Activated naive CD4-positive, alpha-beta T cell treated with anti-CD3 and anti-CD28 coated beads, Interleukin-2, amount 10 ng/mL, durations not matched to agents 7 days and 5 days (primary cell): ENCODE data around the gene HS3ST6.
A peak's percentile ranks its signal among the peaks of the same experiment; 100 is the strongest.
"Not testable (repeated sequence)": the region's sequence is repeated elsewhere in the genome, so short reads cannot be mapped to it uniquely, and the experiment has no call there.

Experiments
- CTCF ChIA-PET: fragments of 350-600 bp; sonication (Branson Sonifier 250); formaldehyde crosslinking; loops from one replicate; lab custom pipeline; 2021; ENCODE audit warnings: antibody characterized with exemption; lab: Charles Lee
- DNase-seq: peaks from one replicate; pipeline ENCODE4 v3.0.0-alpha.2; 2020
- H3K27ac Mint-ChIP-seq: one replicate; pipeline ENCODE4 v1.8.0; 2021; ENCODE audit warnings: mild to moderate bottlenecking, moderate library complexity, mixed read lengths
- H3K27me3 Mint-ChIP-seq: one replicate; pipeline ENCODE4 v1.8.0; 2021; ENCODE audit warnings: mild to moderate bottlenecking, mixed read lengths
- H3K36me3 Mint-ChIP-seq: one replicate; pipeline ENCODE4 v1.8.0; 2021; ENCODE audit warnings: mixed read lengths
- H3K4me1 Mint-ChIP-seq: one replicate; pipeline ENCODE4 v1.8.0; 2021; ENCODE audit warnings: mixed read lengths
- H3K4me3 Mint-ChIP-seq: one replicate; pipeline ENCODE4 v1.8.0; 2021; ENCODE audit warnings: mild to moderate bottlenecking, moderate library complexity, mixed read lengths
- H3K9me3 Mint-ChIP-seq: one replicate; pipeline ENCODE4 v1.8.0; 2021; ENCODE audit warnings: mixed read lengths

The HS3ST6 gene

DNA sequence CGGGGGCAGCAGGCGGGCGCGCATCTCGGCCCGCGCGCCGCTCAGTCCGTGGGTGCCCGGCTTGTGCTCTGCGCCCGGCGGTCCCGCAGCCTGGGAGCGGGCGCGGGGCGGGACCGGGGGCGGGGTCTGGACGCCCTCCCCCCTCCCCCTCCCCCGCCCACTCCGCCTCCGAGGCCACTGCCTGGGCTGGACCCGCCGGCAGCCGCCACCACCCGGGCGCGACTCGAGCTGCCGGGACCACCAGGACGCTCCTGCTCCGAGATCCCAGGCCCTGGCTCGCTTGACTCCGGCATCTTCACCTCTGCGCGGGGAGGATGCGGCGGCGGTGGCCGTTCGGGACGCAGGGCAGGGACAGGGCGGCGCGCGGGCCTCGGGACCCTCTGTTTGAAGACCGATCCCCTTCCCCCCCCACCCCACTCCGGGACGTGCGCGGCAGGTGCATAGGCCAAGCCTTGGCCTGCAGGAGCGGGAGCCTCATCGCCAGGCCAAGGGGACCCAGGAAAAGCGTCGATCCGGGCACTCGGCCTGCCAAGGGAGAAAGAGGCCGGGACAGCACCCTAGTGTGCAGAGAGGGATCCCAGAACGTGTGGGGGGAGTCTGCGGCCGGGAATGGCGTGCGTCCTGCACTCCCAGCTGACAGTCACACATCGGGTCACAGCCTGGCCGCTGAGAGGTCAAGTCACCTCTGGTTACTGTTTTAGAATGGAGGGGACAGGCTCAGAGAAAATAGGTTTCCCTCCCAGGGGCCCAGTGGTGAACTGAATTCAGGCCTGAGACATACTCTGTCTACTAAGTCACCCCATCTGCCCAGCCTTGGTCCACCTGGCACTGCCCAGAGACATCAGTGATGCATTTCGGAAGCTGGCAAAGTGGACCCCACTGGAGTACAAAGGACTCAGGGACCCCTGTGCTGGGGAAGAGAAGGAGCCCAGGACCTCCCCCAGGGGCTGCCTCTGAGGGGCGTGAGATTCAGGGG is at the start of gene HS3ST6:
HS3ST6 (minus strand) TSS at position 65 of the 976 bp plus-strand sequence. CDS start 92 bp downstream, outside the sequence.
- CTCF ChIA-PET = no interaction called here
- no peaks in the 10 kb centered on the region for H3K36me3 Mint-ChIP-seq
- no peaks in the 10 kb centered on the region for H3K9me3 Mint-ChIP-seq
- DNase-seq = no peak
- peaks cover 96% of the 10 kb centered on the region for H3K27me3 Mint-ChIP-seq
- H3K27ac Mint-ChIP-seq = no peak within 1 kb of the TSS
- H3K4me3 Mint-ChIP-seq = no peak within 1 kb of the TSS
- H3K4me1 Mint-ChIP-seq = no peaks in the 10 kb centered on the region

GRCh38 chr16:1966460-1966859 is 48.2 kb upstream of the HS3ST6 start, which contains the start of gene RNF151:
TSS of gene RNF151 (plus strand) at chr16:1966856. CDS start at chr16:1966882, 26 bp downstream.
- no peak for DNase-seq
- CTCF ChIA-PET = no interaction called here
- peak within 1 kb of the TSS; percentile 96 for H3K27ac Mint-ChIP-seq

GRCh38 chr16:1965396-1966001 is 47.3 kb upstream of the HS3ST6 start:
- no peak for DNase-seq
- H3K27ac Mint-ChIP-seq = peak overlapping the region; percentile 96
- no peaks in the 10 kb centered on the region for H3K9me3 Mint-ChIP-seq
- CTCF ChIA-PET = interaction anchor here (0.5 to 1.5 kb wide), 2 partner anchors 39 to 1159 kb away, joined by 3 to 4 read pairs; no protein-coding TSS in a partner anchor
- peak overlapping the region; percentile 92 for H3K4me3 Mint-ChIP-seq
- H3K4me1 Mint-ChIP-seq = peaks cover 48% of the 10 kb centered on the region
- no peaks in the 10 kb centered on the region for H3K27me3 Mint-ChIP-seq
- H3K36me3 Mint-ChIP-seq = peaks cover 32% of the 10 kb centered on the region

More at GRCh38 chr16:1966460-1966859, 48.2 kb upstream of the HS3ST6 start, which contains the start of gene RNF151:
- peaks cover 27% of the 10 kb centered on the region for H3K36me3 Mint-ChIP-seq
- H3K4me1 Mint-ChIP-seq = peaks cover 49% of the 10 kb centered on the region
- no peaks in the 10 kb centered on the region for H3K27me3 Mint-ChIP-seq
- H3K4me3 Mint-ChIP-seq = peak within 1 kb of the TSS; percentile 92
- no peaks in the 10 kb centered on the region for H3K9me3 Mint-ChIP-seq

DNA sequence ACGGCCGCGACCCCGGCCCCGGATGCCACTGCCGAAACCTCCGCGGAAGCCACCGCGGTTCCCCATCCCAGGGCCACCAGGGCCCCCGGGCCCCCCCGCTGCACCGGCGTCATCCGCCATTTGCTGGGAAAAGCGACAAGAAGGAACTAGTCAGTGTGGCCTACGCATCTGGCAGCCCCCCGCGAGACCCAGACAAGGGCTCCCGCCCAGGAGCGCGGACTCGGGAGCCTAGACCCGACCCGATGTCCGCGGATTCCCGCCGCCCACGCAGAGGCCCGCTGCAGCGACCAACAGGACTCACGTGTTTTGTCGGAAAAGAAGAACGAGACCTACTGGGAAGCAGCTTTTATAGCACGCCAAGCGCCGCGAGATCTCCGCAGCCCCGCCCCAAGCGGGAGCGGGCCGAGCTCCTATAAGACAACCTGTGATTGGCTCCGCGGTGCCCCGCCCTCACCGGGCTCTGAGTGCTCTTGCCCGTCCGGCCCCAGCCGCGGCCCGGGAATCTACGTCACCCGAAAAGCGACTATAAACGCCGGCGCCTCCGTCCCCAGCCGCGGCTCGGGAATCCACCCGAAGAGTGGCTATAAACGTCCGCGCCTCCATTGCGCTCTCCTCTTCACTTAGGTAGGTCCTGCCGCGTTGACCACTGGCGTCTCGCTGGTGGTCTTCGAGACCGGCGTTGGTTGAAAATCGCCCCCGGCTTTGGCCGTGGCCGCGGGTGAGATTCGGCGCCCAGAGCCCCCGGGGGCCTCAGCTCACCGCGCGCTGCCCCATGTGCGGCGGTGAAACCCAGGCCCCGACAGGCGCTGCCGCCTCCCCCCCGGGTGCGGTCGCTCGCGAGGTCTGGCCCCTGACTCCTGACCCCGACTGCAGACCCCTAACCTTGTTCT is 46.5 kb upstream of the HS3ST6 start, which contains the start of gene RPS2:
RPS2 (minus strand) TSS at position 321 of the 890 bp plus-strand sequence; CDS start at position 120, 201 bp downstream.
- H3K36me3 Mint-ChIP-seq = peaks cover 32% of the 10 kb centered on the region

GRCh38 chr16:1963806-1964505 is 45.7 kb upstream of the HS3ST6 start:
- no peaks in the 10 kb centered on the region for H3K27me3 Mint-ChIP-seq
- H3K9me3 Mint-ChIP-seq = no peaks in the 10 kb centered on the region
- DNase-seq = peak; percentile 53
- CTCF ChIA-PET = interaction anchor here (1.2 to 1.5 kb wide), 2 partner anchors 22 to 40 kb away, joined by 3 to 4 read pairs; no protein-coding TSS in a partner anchor
- peaks cover 52% of the 10 kb centered on the region for H3K4me1 Mint-ChIP-seq
- peak overlapping the region; percentile 92 for H3K4me3 Mint-ChIP-seq
- peaks cover 32% of the 10 kb centered on the region for H3K36me3 Mint-ChIP-seq
- H3K27ac Mint-ChIP-seq = peak overlapping the region; percentile 93

More for the DNA sequence above, 46.5 kb upstream of the HS3ST6 start, which contains the start of gene RPS2:
- peaks cover 49% of the 10 kb centered on the region for H3K4me1 Mint-ChIP-seq
- H3K27me3 Mint-ChIP-seq = no peaks in the 10 kb centered on the region
- DNase-seq = peak; percentile 99
- peak within 1 kb of the TSS; percentile 96 for H3K27ac Mint-ChIP-seq
- H3K9me3 Mint-ChIP-seq = no peaks in the 10 kb centered on the region
- H3K4me3 Mint-ChIP-seq = peak within 1 kb of the TSS; percentile 92
- CTCF ChIA-PET = interaction anchor here (1.2 to 1.5 kb wide), 2 partner anchors 23 to 39 kb away, joined by 3 to 4 read pairs; no protein-coding TSS in a partner anchor

- Mint-ChIP-seq H3K4me1 (peaks cover 51% of the 10 kb centered on the region), H3K4me3 (peak overlapping the region; percentile 92), H3K36me3 (peaks cover 32% of the 10 kb centered on the region), H3K27ac (peak overlapping the region; percentile 94)
- H3K27me3 Mint-ChIP-seq, DNase-seq, CTCF ChIA-PET, H3K9me3 Mint-ChIP-seq: not testable (repeated sequence)
Measured at GRCh38 chr16:1962161-1963153, 44.2 kb upstream of the HS3ST6 start.

GRCh38 chr16:1961651-1962067 is 43.4 kb upstream of the HS3ST6 start:
- Mint-ChIP-seq H3K4me3 (peak overlapping the region; percentile 46), H3K27ac (peak overlapping the region; percentile 94), H3K36me3 (peaks cover 32% of the 10 kb centered on the region), H3K4me1 (peaks cover 50% of the 10 kb centered on the region), H3K27me3 (peaks cover 5% of the 10 kb centered on the region), H3K9me3 (no peaks in the 10 kb centered on the region)
- CTCF ChIA-PET = no interaction called here
- DNase-seq = no peak

- Mint-ChIP-seq H3K4me3 (peak overlapping the region; percentile 95), H3K36me3 (peaks cover 32% of the 10 kb centered on the region), H3K27me3 (peaks cover 11% of the 10 kb centered on the region), H3K27ac (peak overlapping the region; percentile 94), H3K9me3 (no peaks in the 10 kb centered on the region), H3K4me1 (peaks cover 50% of the 10 kb centered on the region)
- DNase-seq = no peak
- CTCF ChIA-PET = interaction anchor here (1.5 kb wide), 1 partner anchor 11 kb away, joined by 3 read pairs; the partner anchor contains the start of gene TBL3
Measured at GRCh38 chr16:1960665-1961630, 42.7 kb upstream of the HS3ST6 start.

DNA sequence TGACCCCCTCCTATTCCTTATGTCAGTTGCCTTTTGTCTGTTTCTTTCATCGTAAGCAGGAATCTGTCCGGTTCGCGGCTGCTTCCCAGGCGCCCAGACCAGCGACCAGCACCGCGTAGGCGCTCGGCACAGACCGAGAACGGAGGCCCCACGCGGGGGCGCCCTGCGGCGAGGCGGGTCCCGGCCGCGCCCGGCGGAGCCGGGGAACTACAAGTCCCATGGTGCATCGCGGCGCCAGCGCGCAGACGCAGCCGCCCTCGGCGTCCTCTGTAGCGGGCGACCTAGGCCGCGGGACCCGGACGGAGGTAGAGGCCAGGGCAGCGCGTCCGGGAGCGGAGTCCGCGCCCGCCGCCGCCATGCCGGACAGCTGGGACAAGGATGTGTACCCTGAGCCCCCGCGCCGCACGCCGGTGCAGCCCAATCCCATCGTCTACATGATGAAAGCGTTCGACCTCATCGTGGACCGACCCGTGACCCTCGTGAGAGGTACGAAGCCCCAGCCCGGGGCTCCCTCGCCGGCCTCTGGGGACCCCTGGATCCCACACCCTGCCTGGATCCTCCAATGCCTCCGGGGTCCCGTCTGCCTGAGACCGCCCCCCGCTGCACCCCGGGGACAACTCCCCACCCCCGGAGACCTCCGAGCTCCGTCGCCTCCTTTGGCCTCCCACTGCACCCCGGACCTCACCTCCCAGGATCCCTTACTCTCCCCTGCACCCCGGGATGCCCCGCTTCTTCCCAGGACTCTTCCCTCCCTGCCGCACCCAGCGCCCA is 41.2 kb upstream of the HS3ST6 start, which contains the start of gene NDUFB10:
NDUFB10 (plus strand) TSS at position 270 of the 771 bp plus-strand sequence; CDS start at position 357, 87 bp downstream.
- Mint-ChIP-seq H3K27ac (peak within 1 kb of the TSS; percentile 94), H3K27me3 (peaks cover 20% of the 10 kb centered on the region), H3K36me3 (peaks cover 28% of the 10 kb centered on the region), H3K4me1 (peaks cover 44% of the 10 kb centered on the region), H3K4me3 (peak within 1 kb of the TSS; percentile 95), H3K9me3 (no peaks in the 10 kb centered on the region)
- peak; percentile 94 for DNase-seq
- CTCF ChIA-PET = interaction anchor here (1.8 kb wide), 1 partner anchor 12 kb away, joined by 4 read pairs; the partner anchor contains the start of gene TBL3

DNA sequence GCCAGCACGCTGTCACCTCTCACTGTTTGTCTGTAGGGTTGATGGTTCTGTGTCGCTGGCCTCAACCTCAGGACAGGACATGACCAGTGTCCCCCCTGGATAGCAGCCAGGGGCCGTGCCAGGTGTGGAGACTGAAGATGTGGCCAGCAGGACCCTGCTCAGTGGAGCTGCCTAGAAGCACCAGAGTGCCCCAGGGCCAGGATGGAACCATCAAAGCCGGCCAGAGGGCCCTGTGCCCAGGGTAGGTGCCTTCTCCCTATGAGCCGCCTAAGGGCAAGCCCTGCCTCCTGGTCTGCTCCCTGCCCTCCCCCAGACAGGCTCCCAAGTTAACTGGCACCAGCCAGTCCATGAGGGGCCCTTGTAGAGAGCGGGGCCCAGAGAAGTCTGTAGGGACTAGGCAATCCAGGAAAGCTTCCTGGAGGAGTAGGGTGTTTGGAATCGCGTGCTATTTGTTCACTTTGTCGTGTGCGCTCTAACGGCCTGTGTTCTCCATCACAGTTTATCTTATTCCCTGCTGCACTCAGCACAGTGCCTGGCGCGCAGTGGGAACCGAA is 40.6 kb upstream of the HS3ST6 start:
- no peak for DNase-seq
- no peaks in the 10 kb centered on the region for H3K9me3 Mint-ChIP-seq
- CTCF ChIA-PET = interaction anchor here (1.8 to 2.2 kb wide), 2 partner anchors 13 kb away, joined by 4 to 6 read pairs; partner anchors contain the start of gene TBL3
- peaks cover 40% of the 10 kb centered on the region for H3K4me1 Mint-ChIP-seq
- H3K36me3 Mint-ChIP-seq = peaks cover 23% of the 10 kb centered on the region
- peaks cover 21% of the 10 kb centered on the region for H3K27me3 Mint-ChIP-seq
- peak overlapping the region; percentile 62 for H3K27ac Mint-ChIP-seq
- peak overlapping the region; percentile 95 for H3K4me3 Mint-ChIP-seq
